GM21515 (cell line): Measurements from ENCODE around the gene CECR2.

Source experiments
- ATAC-seq: cut with Tn5 transposase; IDR thresholded peaks from one replicate; pipeline ENCODE4 v1.9.1; 2021; ENCODE audit not compliant: unreplicated experiment

The CECR2 gene

DNA sequence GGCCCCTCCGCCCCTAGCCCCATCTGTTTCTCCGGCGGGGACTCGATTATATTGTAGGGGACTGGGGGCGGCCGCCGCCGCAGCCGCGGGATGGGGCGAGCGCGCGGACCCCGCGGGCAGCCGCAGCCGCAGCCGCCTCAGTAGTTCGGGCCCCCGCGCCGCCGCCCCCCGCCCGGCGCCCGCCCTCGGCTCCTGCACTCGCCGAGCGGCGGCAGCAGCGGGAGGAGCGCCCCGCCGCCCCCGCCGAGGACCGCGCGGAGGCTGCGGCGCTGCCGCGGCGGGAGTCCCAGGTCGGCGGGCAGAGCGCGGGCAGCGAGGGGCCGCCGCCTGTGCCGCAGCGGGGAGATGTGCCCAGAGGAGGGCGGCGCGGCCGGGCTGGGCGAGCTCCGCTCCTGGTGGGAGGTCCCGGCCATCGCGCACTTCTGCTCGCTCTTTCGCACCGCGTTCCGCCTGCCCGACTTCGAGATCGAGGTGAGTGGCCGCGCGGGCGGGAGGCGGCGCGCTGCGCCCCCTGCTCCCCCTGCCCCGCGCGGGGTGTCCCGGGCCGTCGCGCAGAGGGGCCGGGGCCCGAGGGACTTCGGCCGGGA lies at the start of gene CECR2:
CECR2 (plus strand) TSS at position 22 of the 587 bp plus-strand sequence; CDS start at position 346, 324 bp downstream.
- ATAC-seq: no peak

DNA sequence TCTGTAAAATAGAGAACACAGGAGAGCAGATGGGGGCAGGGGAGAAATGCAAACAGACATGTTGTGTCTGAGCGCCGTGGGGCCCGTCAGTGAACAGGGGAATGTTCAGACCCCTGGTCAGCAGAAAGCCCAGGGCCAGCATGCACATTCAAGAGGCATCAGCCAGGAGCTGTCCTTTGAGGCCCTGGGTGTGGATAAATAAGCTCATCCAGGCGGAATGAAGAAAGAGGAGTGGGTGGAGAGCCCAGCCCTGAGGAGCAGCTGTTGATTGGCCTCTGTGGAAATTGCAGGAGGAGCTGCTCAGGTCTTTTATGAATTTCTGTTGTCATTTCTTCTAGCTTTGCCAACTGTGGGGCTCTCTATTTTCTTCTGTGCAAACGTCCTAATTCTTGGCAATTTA lies 49.7 kb upstream of the CECR2 start:
- no peak for ATAC-seq

GRCh38 chr22:17322511-17322910 lies 46.7 kb upstream of the CECR2 start:
- ATAC-seq: no peak

DNA sequence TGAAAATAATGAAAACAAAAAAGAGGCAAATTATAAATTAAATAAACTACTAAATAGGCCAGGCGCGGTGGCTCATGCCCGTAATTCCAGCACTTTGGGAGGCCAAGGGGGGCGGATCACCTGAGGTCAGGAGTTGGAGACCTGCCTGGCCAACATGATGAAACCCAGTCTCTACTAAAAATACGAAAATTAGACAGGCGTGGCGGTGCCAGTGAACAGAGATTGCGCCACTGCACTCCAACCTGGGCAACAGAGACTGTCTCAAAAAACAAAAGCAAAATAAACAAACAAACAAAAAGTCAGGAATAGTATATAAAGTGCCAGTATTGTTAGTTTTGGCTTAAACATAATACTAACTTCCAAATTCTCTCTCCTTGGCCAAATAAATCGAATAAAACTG lies 37.6 kb upstream of the CECR2 start:
- ATAC-seq: no peak

DNA sequence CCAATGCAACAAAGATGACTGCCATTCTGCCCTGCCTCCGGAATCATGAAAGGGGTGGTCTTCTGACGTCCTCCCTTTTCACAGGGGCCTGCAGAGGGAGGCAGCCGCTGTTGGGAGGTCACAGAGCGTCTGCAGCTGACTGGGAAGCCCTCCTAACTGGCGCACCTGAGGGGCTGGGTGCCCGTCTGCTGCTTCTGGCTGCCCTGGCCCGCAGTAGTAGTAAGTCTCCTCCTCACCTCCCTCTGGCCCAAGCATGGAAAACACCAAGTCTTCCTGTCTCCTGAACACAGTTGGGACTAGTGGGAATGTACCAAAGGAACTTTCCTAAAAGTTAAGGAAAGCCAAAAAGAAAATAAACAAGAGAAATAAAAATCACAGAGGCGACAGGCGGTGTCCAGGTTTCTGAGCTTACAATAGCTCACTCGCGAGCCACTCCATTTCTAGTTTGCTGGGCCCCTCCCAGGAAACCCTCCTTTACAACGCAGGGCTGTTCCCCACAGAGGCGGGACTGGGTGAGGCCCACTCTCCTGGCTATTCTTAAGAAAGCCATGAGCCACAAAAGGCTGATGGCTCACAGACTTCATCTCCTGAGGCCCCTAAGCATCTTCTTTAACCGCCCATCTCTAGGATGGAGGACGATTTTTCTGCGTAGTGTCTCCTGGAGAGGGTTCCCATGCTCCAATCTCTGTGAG lies 37.0 kb upstream of the CECR2 start:
- ATAC-seq: no peak

DNA sequence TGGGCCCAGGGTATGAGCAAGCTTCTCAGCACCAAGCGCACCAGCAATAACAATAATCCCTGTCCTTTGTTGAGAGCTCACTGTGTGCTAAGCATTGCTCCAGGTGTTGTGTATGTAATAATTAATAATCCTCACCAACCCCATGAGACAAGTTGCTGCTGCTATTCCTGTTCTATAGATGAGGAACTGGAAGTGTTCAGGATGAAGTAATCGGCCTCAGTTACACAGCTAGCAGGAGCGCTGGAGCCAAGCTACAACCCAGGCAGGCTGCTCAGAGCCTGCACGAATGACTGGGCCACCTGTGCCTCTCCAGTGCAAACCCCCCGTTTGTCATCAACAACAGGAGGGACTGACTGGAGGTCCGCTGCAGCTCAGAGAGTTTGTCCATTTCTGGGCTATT lies 35.2 kb upstream of the CECR2 start:
- ATAC-seq: no peak

DNA sequence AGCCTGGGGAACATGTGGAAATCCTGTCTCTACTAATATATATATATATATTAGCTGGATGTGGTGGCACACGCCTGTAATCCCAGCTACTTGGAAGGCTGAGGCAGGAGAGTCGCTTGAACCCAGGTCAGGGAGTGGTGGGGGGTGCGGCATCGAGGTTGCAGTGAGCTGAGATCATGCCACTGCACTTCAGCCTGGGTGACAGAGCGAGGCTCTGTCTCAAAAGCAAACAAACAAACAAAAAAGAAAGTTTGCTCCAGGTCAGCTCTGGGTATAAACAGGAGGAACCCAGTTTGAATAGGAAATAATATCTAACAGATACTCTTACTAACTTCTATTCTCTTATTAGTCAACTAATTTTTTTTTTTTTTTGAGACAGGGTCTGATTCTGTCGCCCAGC lies 34.3 kb upstream of the CECR2 start:
- ATAC-seq: no peak

DNA sequence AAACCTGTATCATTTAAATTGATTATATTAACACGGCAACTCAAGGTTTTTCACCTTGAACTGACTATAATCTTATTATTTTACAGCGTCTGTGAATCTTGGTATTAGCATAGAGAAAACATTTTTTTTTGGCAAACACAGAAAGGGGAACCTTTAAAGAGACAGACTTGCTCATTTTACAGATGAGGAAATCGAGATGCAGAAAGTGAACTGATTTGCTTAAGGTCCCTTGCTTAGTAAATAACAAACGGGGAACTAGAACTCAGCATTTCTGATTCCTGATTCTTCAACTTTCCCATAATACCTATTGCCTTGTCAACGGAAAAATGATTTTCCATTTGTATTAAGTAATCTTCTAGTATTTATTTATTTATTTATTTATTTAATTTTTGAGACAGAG lies 33.2 kb upstream of the CECR2 start:
- ATAC-seq: no peak

- ATAC-seq: no peak
Measured at GRCh38 chr22:17337639-17338038, 31.6 kb upstream of the CECR2 start.

- ATAC-seq: no peak
Measured at GRCh38 chr22:17339095-17339693, 30.1 kb upstream of the CECR2 start.

GRCh38 chr22:17342361-17342760 lies 26.9 kb upstream of the CECR2 start:
- ATAC-seq: no peak

GRCh38 chr22:17343766-17344165 lies 25.5 kb upstream of the CECR2 start:
- ATAC-seq: no peak

- no peak for ATAC-seq
Measured at GRCh38 chr22:17346578-17346977, 22.7 kb upstream of the CECR2 start.

- no peak for ATAC-seq
Measured at GRCh38 chr22:17347724-17348123, 21.5 kb upstream of the CECR2 start.

DNA sequence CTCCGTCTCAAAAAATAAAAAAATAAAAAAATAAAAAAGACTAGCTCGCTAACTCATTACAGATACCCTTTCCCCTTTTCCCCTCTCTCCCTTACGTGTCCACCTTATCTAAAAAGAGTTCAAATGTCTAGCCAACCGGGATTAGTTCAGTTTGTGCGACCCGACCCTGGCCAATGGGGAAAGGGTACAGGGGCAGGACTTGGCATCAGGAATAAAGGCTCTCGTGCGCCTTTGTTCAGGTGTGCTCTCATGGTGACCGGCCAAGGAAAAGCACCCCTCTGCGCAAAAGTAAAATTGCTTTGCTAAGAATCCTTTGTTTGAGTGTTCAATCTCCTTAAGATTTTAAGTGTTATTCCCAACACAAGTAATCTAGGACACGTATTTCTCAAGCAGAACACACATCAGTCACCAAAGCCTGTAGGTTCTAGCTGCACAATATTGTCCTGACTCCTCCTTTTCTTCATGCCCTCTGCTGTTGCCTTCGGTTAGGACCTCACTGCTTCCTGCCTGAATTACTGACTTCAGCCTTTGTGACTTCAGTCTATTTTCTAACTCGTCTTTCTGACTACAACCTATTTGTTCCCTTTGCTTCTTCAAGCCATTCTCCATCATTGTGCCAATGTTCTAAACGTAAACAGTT lies 20.7 kb upstream of the CECR2 start:
- ATAC-seq: no peak

GRCh38 chr22:17349172-17349571 lies 20.1 kb upstream of the CECR2 start:
- ATAC-seq: no peak

DNA sequence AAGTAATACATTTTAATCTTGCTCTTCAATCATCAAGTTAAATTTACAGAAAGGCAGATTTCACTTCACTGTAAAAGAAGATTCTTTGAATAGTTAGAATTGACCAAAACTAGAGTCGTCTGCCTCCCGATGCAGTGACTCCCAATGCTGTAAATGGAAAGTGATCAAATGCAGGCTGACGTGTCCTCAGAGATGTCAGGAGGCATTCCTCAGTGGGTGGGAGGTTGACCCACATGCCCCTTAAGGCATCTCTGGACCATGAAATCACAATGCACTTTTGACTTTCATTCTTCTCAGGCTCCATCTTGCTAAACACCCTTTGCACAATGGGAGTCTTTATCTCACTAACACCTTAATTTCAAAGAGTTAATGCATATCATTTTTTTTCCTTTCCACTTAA lies 19.0 kb upstream of the CECR2 start:
- ATAC-seq: no peak

GRCh38 chr22:17352798-17353197 lies 16.5 kb upstream of the CECR2 start:
- ATAC-seq: no peak

DNA sequence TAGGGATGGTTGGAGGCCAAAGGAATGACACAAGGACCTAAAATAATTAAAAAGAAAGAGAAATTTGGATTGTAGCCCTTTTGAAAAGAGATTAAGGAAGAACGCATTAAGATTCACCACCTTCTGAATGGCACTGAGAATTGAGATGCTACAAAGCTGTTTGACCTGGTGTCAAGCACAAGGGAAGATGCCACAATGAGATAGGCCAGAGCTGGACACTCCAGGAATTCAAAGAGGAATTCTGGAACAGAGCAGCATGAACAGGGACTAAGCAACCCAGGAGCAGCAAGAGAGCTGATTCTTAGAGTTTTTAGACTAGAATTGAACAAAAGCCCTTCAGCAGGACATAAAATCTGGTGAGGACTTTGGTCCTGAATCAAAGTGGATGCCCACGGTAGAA lies 11.6 kb upstream of the CECR2 start:
- ATAC-seq: no peak

DNA sequence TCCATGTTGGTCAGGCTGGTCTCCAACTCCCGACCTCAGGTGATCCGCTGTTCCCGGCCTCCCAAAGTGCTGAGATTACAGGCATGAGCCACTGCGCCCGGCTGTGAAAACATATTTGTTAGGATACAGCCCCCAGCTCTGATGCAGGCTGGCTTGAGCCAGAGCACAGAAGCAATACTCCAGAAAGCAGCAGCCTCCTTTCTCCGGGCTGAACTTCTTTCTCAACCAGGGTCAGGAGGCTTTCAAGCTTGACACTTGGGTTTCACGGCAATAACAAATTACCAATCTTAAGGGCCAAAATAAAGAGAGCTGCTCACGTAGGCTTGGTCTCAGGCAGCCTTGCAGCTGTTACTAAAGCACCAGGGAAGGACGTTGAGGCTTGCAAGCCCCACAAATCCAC lies 10.8 kb upstream of the CECR2 start:
- no peak for ATAC-seq

DNA sequence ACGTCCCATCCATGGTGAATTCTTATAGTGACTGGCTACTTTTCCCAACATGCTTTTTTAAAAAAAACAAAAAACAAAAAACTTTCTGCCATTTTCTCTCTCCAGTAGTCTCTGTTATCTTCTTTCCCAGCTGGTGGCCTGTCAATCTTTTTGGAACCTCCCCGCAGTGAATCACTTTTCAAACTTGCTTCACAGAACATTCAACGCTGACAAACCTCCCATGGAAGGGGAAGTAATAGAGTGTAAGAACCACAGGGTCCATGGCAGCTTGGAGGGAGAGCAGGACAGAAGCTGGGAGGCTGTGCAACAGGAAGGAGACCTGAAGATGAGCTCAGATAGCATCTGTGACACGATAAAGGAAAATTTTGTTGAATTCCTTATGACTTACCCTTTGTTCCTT lies 9.8 kb upstream of the CECR2 start:
- ATAC-seq: no peak

GRCh38 chr22:17366329-17366728 lies 2.9 kb upstream of the CECR2 start:
- no peak for ATAC-seq
